ENCODE data around the gene PTPRG. TPM values are rescaled to one million over a fixed set of nuclear protein-coding genes. Genes with fewer than 3 reads are reported as not detected.

Gene PTPRG
- total RNA-seq, 1 experiment from 2014 or later = 0.74 TPM

DNA sequence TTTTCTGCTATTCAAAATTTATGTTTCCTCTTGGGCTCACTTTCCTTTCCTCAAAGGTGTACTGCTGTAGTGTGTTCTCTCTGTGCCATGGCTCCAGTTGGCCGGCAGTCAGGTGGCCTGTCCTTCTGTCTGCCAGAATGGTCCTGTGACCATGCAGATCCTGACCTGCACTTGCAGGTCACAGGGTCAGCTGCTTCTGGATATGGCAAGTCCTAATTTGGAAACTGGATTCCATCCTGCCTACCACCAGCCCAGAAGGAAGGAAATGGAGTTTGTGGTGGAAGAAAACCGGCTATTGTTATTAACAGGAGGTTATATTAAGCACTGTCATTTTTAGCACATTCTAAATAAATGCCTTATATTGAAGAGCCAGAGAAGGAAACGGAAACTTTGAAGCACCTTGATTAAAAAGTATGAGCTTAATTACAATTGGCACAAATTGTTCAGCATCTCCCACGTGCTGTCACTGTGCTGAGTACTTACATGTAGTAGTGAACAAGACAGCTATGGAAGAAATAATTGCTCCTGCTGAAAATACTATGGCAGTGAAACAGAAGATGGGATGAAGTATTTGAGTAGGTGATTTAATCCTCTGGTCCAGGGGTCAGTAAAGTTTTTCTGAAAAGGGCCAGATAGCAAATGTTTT, 362.8 kb downstream of the PTPRG start:
- Histone ChIP-seq H3K9me3 (ENCODE audit: control insufficient read depth, insufficient read depth, low read depth, low read length) (no peaks in the 10 kb centered on the region), H3K27me3 (ENCODE audit: control insufficient read depth, insufficient read depth, low read length) (no peaks in the 10 kb centered on the region), H3K36me3 (ENCODE audit: control insufficient read depth, insufficient read depth, low read length) (no peaks in the 10 kb centered on the region), H3K4me1 (ENCODE audit: control insufficient read depth, insufficient read depth, low read length) (no peaks in the 10 kb centered on the region), H3K27ac (ENCODE audit: low read length) (no peak overlapping the region), H3K4me3 (ENCODE audit: low read depth in 2 of 2, low read length in 2 of 2) (no peak overlapping the region)
- no peak for DNase-seq (ENCODE audit: low read depth, low spot score)
- in situ Hi-C loops (cut with HindIII; ENCODE audit: low pct_unique_long_range_greater_than_20kb, low sequenced_read_pairs) (no loop called here), intact Hi-C loops (cut with micrococcal nuclease; ENCODE audit: unreplicated experiment) (no loop called here)
- BruUV-seq (replicated peaks) = no TSS peak
- no peak for ATAC-seq
- TF ChIP-seq, protein P1, sequence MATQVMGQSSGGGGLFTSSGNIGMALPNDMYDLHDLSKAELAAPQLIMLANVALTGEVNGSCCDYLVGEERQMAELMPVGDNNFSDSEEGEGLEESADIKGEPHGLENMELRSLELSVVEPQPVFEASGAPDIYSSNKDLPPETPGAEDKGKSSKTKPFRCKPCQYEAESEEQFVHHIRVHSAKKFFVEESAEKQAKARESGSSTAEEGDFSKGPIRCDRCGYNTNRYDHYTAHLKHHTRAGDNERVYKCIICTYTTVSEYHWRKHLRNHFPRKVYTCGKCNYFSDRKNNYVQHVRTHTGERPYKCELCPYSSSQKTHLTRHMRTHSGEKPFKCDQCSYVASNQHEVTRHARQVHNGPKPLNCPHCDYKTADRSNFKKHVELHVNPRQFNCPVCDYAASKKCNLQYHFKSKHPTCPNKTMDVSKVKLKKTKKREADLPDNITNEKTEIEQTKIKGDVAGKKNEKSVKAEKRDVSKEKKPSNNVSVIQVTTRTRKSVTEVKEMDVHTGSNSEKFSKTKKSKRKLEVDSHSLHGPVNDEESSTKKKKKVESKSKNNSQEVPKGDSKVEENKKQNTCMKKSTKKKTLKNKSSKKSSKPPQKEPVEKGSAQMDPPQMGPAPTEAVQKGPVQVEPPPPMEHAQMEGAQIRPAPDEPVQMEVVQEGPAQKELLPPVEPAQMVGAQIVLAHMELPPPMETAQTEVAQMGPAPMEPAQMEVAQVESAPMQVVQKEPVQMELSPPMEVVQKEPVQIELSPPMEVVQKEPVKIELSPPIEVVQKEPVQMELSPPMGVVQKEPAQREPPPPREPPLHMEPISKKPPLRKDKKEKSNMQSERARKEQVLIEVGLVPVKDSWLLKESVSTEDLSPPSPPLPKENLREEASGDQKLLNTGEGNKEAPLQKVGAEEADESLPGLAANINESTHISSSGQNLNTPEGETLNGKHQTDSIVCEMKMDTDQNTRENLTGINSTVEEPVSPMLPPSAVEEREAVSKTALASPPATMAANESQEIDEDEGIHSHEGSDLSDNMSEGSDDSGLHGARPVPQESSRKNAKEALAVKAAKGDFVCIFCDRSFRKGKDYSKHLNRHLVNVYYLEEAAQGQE (IDR thresholded peaks at IDR 0.05; ENCODE audit: insufficient read depth in 1 of 2, low read depth in 2 of 2, low read length in 1 of 2) = no peak
- TF ChIP-seq SIN3A (IDR thresholded peaks at IDR 0.05; ENCODE audit: borderline replicate concordance, insufficient read depth, low read depth, low read length) (no peak), TCF7L2 (IDR thresholded peaks at IDR 0.05; ENCODE audit: low read depth, low read length) (no peak), POLR2AphosphoS5 (IDR thresholded peaks at IDR 0.05; ENCODE audit: low read depth, low read length) (no peak), CTCF (IDR thresholded peaks at IDR 0.05) (no peak)
- ChIA-PET POLR2A (no interaction called here), CTCF (no interaction called here)

DNA sequence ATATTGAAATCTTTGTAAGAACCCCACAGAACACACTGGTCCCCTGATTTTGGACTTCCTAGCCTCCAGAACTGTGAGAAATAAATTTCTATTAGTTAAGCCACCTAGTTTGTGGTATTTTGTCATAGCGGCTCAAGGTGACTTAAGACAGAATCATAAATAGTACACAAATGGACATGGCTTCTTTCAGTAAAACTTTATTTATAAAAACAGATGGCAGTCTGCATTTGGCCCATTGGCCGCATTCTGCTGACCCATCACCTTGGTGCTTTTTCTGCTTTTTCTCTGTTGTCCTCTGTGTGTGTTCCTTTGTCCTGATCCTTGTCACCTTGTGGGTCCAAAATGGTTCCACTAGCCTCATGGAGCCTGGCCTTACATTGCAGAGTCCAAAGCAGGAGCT, 363.6 kb downstream of the PTPRG start:
- H3K36me3 ChIP-seq (ENCODE audit: control insufficient read depth, insufficient read depth, low read length) = no peaks in the 10 kb centered on the region
- no peak overlapping the region for H3K4me3 ChIP-seq (ENCODE audit: low read depth in 2 of 2, low read length in 2 of 2)
- no peak for TF ChIP-seq TCF7L2 (IDR thresholded peaks at IDR 0.05; ENCODE audit: low read depth, low read length)
- no peaks in the 10 kb centered on the region for H3K4me1 ChIP-seq (ENCODE audit: control insufficient read depth, insufficient read depth, low read length)
- no peaks in the 10 kb centered on the region for H3K9me3 ChIP-seq (ENCODE audit: control insufficient read depth, insufficient read depth, low read depth, low read length)
- no peak for DNase-seq (ENCODE audit: low read depth, low spot score)
- ChIA-PET POLR2A (no interaction called here), CTCF (no interaction called here)
- no TSS peak for BruUV-seq (replicated peaks)
- in situ Hi-C loops (cut with HindIII; ENCODE audit: low pct_unique_long_range_greater_than_20kb, low sequenced_read_pairs) (no loop called here), intact Hi-C loops (cut with micrococcal nuclease; ENCODE audit: unreplicated experiment) (no loop called here)
- no peak for ATAC-seq
- no peak overlapping the region for H3K27ac ChIP-seq (ENCODE audit: low read length)
- no peaks in the 10 kb centered on the region for H3K27me3 ChIP-seq (ENCODE audit: control insufficient read depth, insufficient read depth, low read length)

DNA sequence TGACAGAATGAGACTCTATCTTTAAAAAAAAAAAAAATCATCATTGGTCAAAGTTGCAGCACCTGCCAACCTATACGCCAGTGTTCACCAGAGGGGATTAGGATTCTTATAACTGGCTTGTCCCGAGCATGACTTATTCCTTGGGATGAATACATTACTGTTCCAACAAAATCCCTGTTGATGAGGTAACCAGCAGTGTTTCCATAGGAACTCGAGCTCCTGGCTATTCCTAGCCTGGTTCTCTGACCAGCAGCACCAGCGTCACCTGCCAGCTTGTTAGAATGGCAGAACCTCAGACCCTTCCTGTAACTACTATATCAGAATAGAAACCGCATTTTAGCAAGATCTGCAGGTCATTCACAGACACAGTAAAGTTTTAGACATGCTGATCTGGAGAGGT, 364.4 kb downstream of the PTPRG start:
- H3K27ac ChIP-seq (ENCODE audit: low read length) = no peak overlapping the region
- H3K36me3 ChIP-seq (ENCODE audit: control insufficient read depth, insufficient read depth, low read length) = no peaks in the 10 kb centered on the region
- no peaks in the 10 kb centered on the region for H3K4me1 ChIP-seq (ENCODE audit: control insufficient read depth, insufficient read depth, low read length)
- H3K4me3 ChIP-seq (ENCODE audit: low read depth in 2 of 2, low read length in 2 of 2) = no peak overlapping the region
- TF ChIP-seq TCF7L2 (IDR thresholded peaks at IDR 0.05; ENCODE audit: low read depth, low read length) (no peak), CTCF (IDR thresholded peaks at IDR 0.05) (no peak), POLR2AphosphoS5 (IDR thresholded peaks at IDR 0.05; ENCODE audit: low read depth, low read length) (no peak), SIN3A (IDR thresholded peaks at IDR 0.05; ENCODE audit: borderline replicate concordance, insufficient read depth, low read depth, low read length) (no peak)
- TF ChIP-seq, protein P1 (IDR thresholded peaks at IDR 0.05; ENCODE audit: insufficient read depth in 1 of 2, low read depth in 2 of 2, low read length in 1 of 2) = no peak
- ChIA-PET POLR2A (no interaction called here), CTCF (no interaction called here)
- H3K9me3 ChIP-seq (ENCODE audit: control insufficient read depth, insufficient read depth, low read depth, low read length) = no peaks in the 10 kb centered on the region
- no peaks in the 10 kb centered on the region for H3K27me3 ChIP-seq (ENCODE audit: control insufficient read depth, insufficient read depth, low read length)
- ATAC-seq = no peak
- in situ Hi-C loops (cut with HindIII; ENCODE audit: low pct_unique_long_range_greater_than_20kb, low sequenced_read_pairs) (no loop called here), intact Hi-C loops (cut with micrococcal nuclease; ENCODE audit: unreplicated experiment) (no loop called here)
- BruUV-seq (replicated peaks) = no TSS peak
- no peak for DNase-seq (ENCODE audit: low read depth, low spot score)

Data from Panc1 (cell line).